GF-D8 (cell line): ENCODE data around the gene KLRC2.
"Not testable (repeated sequence)": the region's sequence is repeated elsewhere in the genome, so short reads cannot be mapped to it uniquely, and the experiment has no call there.

Experiments
- DNase-seq: peaks from one replicate; lab custom pipeline; 2025; lab: John Stamatoyannopoulos, UW

The KLRC2 gene

GRCh38 chr12:10405294-10405693, 30.5 kb downstream of the KLRC2 start:
- DNase-seq = no peak

- no peak for DNase-seq
Observed at GRCh38 chr12:10404798-10405197, 31.0 kb downstream of the KLRC2 start.

GRCh38 chr12:10400829-10401228, 35.0 kb downstream of the KLRC2 start:
- DNase-seq = no peak

GRCh38 chr12:10398168-10398567, 37.6 kb downstream of the KLRC2 start:
- no peak for DNase-seq

- no peak for DNase-seq
Observed at GRCh38 chr12:10397296-10397695, 38.5 kb downstream of the KLRC2 start.

GRCh38 chr12:10396176-10396575, 39.6 kb downstream of the KLRC2 start:
- DNase-seq = not testable (repeated sequence)

GRCh38 chr12:10395390-10395998, 40.3 kb downstream of the KLRC2 start:
- peak; percentile 55 for DNase-seq

- not testable (repeated sequence) for DNase-seq
Observed at GRCh38 chr12:10394531-10395152, 41.2 kb downstream of the KLRC2 start.

- no peak for DNase-seq
Observed at GRCh38 chr12:10393291-10393690, 42.5 kb downstream of the KLRC2 start.

- peak; percentile 62 for DNase-seq
Observed at GRCh38 chr12:10392394-10392930, 43.3 kb downstream of the KLRC2 start.

GRCh38 chr12:10390991-10391390, 44.8 kb downstream of the KLRC2 start:
- DNase-seq = not testable (repeated sequence)

- DNase-seq = no peak
Observed at GRCh38 chr12:10389904-10390303, 45.9 kb downstream of the KLRC2 start, which contains the start of gene KLRK1. Gene KLRK1 (minus strand): TSS chr12:10390041. CDS start chr12:10388810, 1,231 bp downstream.

- no peak for DNase-seq
Observed at GRCh38 chr12:10388624-10389413, 47.0 kb downstream of the KLRC2 start.

- not testable (repeated sequence) for DNase-seq
Observed at GRCh38 chr12:10387498-10387897, 48.3 kb downstream of the KLRC2 start.

- DNase-seq = no peak
Observed at GRCh38 chr12:10386857-10387256, 49.0 kb downstream of the KLRC2 start.

- no peak for DNase-seq
Observed at GRCh38 chr12:10385166-10385613, 50.6 kb downstream of the KLRC2 start.

GRCh38 chr12:10384191-10384590, 51.6 kb downstream of the KLRC2 start:
- DNase-seq = no peak

GRCh38 chr12:10381928-10382628, 53.7 kb downstream of the KLRC2 start:
- no peak for DNase-seq
